ENCODE results near the gene TMEM134.

TMEM134 gene

DNA sequence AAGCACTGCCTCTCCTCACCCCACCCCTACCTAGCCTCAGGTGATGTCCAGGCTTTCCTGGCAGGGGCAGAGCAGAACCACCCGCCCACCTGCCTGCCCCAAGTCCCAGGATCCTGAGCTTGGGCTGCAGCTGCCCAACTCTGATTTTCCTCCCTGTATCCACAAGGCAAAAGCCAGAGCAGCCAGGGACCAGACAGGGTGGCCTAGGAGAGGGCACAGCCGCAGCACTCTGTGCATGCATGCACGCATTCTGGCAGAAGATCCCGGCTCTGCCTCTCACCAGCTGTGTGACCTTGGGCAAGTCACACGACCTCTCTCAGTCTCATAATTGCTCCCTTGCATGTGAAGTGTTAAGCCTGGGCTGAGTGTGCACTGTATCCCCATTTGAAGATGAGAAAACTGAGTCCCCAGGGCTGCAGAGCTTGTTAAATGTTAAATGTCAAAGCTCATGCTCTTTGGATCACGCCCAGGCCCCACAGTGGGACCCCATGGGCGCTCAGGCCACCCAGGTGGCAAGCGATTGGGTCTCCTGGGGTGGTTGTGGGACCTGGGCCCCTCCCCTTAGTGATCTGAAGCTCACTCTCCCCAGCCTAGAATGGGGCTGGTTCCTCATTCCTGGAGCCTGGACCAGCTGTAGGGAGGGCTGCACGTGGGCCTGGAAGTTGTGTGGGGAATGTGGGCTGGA, 56.4 kb downstream of the TMEM134 start:
- no peak overlapping the region for H3K4me3 ChIP-seq (ENCODE audit: low read length)
- peaks cover 33% of the 10 kb centered on the region for H3K27me3 ChIP-seq (ENCODE audit: low read depth, low read length)
- TF ChIP-seq EZH2phosphoT487 (IDR thresholded peaks at IDR 0.05; ENCODE audit: low read depth): no peak
- TF ChIP-seq, protein P1, sequence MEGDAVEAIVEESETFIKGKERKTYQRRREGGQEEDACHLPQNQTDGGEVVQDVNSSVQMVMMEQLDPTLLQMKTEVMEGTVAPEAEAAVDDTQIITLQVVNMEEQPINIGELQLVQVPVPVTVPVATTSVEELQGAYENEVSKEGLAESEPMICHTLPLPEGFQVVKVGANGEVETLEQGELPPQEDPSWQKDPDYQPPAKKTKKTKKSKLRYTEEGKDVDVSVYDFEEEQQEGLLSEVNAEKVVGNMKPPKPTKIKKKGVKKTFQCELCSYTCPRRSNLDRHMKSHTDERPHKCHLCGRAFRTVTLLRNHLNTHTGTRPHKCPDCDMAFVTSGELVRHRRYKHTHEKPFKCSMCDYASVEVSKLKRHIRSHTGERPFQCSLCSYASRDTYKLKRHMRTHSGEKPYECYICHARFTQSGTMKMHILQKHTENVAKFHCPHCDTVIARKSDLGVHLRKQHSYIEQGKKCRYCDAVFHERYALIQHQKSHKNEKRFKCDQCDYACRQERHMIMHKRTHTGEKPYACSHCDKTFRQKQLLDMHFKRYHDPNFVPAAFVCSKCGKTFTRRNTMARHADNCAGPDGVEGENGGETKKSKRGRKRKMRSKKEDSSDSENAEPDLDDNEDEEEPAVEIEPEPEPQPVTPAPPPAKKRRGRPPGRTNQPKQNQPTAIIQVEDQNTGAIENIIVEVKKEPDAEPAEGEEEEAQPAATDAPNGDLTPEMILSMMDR (IDR thresholded peaks at IDR 0.05; ENCODE audit: low read depth, low read length): no peak
- no peak overlapping the region for H2AFZ ChIP-seq (ENCODE audit: low read depth, low read length)
- H3K79me2 ChIP-seq (ENCODE audit: low read length): no peaks in the 10 kb centered on the region
- H3K27ac ChIP-seq (ENCODE audit: low read length): no peak overlapping the region
- H3K4me1 ChIP-seq (ENCODE audit: low read length): peaks cover 33% of the 10 kb centered on the region
- no peak overlapping the region for H3K9ac ChIP-seq (ENCODE audit: low read length)
- H4K20me1 ChIP-seq (ENCODE audit: insufficient read depth, low read length): no peaks in the 10 kb centered on the region
- no peaks in the 10 kb centered on the region for H3K9me3 ChIP-seq (ENCODE audit: insufficient read depth, low read length)
- no peaks in the 10 kb centered on the region for H3K36me3 ChIP-seq (replicated peaks; ENCODE audit: low read depth, low read length)
- no peak overlapping the region for H3K4me2 ChIP-seq (ENCODE audit: low read length)

DNA sequence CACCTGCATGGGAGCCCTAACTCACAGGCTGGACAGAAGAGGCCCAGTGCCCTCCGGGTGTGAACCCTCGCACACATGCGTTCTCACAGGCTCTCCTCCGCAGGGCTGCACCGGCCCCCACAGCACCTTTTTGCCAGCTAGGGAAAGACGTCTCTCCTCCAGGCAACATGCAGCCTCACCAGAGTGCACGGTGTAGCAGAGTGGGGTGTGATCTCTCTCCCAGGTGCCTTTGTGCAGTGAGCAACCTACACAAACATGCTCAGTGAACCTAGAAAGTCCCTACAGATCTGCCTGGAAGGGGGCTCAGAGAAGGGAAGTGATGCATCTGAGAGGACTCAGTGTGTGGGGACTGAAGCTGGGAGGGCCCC, 57.3 kb downstream of the TMEM134 start:
- no peak overlapping the region for H3K4me3 ChIP-seq (ENCODE audit: low read length)
- no peak overlapping the region for H3K27ac ChIP-seq (ENCODE audit: low read length)
- peaks cover 26% of the 10 kb centered on the region for H3K27me3 ChIP-seq (ENCODE audit: low read depth, low read length)
- H3K9ac ChIP-seq (ENCODE audit: low read length): no peak overlapping the region
- no peaks in the 10 kb centered on the region for H4K20me1 ChIP-seq (ENCODE audit: insufficient read depth, low read length)
- no peaks in the 10 kb centered on the region for H3K79me2 ChIP-seq (ENCODE audit: low read length)
- H2AFZ ChIP-seq (ENCODE audit: low read depth, low read length): no peak overlapping the region
- no peak for TF ChIP-seq EZH2phosphoT487 (IDR thresholded peaks at IDR 0.05; ENCODE audit: low read depth)
- TF ChIP-seq, protein P1 (IDR thresholded peaks at IDR 0.05; ENCODE audit: low read depth, low read length): no peak
- peaks cover 33% of the 10 kb centered on the region for H3K4me1 ChIP-seq (ENCODE audit: low read length)
- no peaks in the 10 kb centered on the region for H3K36me3 ChIP-seq (replicated peaks; ENCODE audit: low read depth, low read length)
- H3K4me2 ChIP-seq (ENCODE audit: low read length): peak overlapping the region; percentile 13; the same call in 1 of the 2 replicates
- no peaks in the 10 kb centered on the region for H3K9me3 ChIP-seq (ENCODE audit: insufficient read depth, low read length)
